Fibroblast of the conjunctiva (primary cell): Measurements from ENCODE around the gene KCNAB3.
"Not testable (repeated sequence)": the region's sequence is repeated elsewhere in the genome, so short reads cannot be mapped to it uniquely, and the experiment has no call there.

Source experiments
- DNase-seq: peaks from one replicate; pipeline ENCODE4 v3.0.0-alpha.2; 2010; ENCODE audit warnings: low read depth

Gene KCNAB3

DNA sequence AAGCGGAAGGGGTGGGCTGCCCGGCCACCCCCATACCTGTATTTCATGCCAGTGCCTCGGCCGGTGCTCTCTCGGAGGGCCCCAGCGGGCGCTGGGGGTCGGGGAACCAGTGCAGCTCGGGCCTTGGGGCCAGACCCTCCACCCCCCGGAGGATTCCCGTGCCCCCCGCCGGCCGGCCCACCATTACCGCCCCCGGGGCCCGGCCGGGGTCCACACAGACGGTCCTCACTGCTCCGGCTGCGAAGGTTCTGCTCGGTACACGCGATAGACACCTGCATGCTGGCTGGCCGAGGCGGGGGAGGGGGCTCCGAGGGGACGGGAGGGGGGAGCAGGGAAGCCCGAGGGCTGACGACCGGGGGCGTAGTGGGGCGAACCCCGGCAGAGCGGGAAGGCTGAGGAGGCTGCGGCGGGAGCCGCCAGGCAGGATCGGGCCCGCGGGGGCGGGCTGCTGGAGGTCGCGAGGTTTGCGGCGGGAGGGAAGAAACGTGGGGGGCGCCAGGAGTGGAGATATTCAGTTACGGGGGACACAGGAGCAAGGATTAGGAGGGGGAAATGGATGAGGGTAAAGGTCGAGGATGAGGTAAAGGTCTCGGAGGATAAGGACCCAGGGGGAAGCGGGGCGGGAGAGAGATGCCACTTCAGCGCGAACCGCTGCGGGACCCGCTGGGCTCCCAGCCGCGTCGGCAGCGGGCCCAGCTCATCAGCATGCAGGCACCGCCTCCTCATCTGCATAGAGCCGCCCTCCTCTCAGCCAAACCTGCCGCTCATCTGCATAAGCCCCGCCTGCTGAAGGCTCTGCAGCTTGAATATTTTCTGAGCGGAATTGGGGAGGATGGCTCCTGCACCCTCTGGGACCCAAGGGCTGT lies at the start of gene KCNAB3:
Gene KCNAB3 (minus strand): TSS at position 699 of the 866 bp plus-strand sequence. CDS start 421 bp downstream, at position 278.
- no peak for DNase-seq

DNA sequence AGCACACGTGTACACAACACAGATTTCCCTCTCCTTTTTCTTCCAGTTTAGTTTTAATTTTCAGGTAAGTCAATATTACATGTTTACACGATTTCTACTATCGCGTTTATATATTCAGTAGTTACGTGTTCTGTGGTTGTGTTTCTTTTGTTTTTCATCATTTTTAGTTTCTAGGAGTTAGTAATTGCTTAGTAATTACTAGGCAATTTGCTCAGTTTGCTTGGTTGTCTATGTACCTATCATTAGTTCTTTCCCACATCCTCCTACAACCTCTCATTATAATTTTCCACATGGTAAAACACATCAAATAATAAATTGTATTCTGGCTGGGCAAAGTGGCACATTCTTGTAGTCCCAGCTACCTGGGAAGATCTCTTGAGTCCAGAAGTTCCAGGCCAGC lies 48.1 kb upstream of the KCNAB3 start:
- DNase-seq = no peak

DNA sequence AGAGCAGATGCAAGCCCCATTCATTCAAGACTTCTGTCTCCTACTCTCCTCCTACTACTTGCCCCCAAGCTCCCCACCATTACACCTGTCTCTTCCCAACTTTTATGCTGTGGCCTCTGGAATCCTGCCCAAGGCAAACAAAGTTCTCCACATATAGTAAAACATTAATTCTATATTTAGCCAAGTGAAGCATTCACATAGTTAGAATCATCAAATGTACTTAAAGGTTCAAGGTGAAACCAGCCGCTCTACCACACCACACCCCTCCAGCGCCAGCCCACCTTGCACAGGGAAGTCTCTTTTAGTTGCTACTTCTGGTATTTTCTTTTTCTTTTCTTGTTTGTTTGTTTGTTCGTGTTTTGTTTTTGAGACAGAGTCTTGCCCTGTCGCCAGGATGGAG lies 47.4 kb upstream of the KCNAB3 start:
- no peak for DNase-seq

DNA sequence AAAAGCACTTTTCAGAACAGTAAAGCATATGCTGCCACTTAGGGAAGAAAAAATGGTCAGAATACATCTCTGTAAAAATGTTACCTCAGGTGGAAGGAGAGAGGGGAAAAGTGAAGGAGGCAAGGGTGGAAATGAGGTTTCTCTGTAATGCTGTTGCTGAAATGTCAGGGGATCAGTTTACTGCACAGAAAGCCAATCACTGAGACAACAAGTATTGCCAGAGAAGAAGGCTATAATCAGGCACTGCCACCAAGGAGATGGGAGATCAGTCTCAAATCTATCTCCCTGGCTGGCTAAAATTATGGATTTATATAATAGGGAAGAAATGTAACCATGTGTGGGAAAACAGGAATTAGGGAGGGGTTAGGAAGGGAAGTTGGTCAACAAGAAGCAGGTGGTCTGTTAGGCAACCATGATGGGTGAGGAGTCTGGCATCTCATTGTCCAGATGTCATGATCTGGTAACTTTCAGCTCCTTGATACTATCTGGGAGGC lies 45.0 kb upstream of the KCNAB3 start:
- no peak for DNase-seq

DNA sequence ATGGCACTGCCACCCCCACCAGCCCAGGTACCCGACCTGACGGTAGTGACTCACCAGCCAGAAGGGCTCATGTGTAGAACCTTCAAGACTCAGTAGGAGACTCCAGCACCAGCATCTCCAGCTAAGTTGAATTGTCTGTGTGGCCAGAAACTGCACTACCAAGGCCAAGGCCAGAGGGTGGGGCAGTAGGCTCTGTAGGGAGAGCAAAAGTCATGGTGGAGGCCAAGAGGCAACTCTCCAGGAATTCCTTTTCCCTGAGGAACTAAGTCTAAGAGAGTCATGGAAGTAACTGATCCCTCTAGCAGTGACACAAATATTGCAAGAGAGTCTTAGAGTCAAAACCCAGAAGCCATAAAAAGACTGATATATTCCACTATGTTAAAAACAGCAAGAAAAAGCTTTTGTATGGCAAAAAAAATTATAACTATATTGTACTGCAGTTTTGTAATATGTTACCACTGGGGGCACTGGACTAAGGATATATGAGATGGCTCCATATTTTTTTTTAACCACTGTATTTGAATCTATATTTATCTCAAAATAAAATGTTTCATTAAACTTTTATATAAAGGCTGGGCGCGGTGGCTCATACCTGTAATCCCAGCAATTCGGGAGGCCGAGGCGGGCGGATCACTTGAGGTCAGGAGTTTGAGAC lies 42.6 kb upstream of the KCNAB3 start:
- no peak for DNase-seq

DNA sequence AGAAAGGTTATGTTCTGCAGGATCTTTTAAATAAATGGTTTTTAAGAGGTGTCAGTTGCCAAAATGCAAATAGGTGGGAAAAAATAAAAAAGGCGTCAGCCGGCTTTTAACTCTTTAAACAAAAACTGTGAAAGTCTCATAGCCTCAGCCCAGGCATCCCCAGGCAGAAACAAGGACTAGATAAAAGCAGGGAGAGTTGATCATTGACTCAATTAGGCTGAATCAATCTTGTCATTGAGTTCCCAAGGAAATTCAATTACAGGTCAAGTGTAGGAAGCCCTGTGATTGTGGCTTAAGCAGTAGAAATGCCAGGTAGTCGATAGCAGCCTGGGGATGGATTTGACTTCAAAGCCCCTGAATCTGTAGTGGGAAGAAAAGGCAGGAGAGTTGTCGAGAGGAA lies 42.0 kb upstream of the KCNAB3 start:
- DNase-seq = no peak

DNA sequence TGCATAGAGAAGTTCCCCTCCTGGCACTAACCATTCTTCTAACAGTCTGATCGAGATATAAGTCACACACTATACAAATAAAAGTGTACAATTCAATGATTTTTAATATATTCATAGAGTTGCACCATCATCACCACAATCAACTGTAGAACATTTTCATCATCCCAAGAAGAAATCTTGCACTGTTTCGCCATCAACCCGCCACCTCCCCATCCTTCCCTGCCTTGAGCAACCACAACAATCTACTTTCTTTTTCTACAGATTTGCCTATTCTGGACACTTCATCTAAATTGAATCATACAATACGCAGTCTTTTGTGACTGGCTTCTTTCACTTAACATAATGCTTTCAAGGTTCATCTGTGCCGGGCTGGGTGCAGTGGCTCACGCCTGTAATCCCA lies 39.8 kb upstream of the KCNAB3 start:
- DNase-seq = no peak

DNA sequence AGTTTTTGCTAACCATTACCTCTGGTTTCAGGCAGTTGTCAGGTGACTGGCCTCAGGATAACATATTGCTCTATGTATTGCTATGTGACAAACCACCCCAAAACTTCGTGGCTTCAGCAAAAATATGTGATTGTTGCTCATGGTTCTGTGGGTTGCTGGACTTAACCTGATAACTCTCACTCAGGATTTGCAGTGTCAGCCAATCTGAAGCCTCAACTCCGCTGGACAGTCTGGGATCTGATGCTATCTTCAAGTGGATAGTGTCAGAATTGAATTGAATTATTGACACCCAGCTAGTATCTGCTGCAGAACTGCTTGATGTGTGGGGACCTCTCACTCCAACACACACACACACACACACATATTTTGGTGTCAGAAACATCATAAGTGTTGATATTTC lies 38.1 kb upstream of the KCNAB3 start:
- DNase-seq = no peak

DNA sequence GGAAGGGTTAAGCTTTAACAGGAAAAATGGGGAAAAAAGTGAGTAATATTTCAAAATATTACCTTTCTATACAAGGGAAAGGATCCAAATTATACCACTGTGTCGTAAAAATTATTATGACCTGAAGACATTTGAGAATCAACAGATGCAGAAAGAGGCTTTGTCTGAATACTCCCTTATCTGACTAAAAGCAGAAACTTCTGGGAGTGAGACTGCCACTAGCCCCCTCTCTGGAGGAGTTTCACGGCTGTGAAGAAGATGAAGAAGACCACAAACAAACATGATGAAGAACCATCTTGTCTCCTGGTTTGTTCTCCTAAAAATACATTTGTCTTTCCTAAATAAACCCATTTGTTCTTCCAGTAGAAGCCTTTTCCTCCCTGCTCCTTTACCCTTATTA lies 31.8 kb upstream of the KCNAB3 start:
- DNase-seq = no peak

DNA sequence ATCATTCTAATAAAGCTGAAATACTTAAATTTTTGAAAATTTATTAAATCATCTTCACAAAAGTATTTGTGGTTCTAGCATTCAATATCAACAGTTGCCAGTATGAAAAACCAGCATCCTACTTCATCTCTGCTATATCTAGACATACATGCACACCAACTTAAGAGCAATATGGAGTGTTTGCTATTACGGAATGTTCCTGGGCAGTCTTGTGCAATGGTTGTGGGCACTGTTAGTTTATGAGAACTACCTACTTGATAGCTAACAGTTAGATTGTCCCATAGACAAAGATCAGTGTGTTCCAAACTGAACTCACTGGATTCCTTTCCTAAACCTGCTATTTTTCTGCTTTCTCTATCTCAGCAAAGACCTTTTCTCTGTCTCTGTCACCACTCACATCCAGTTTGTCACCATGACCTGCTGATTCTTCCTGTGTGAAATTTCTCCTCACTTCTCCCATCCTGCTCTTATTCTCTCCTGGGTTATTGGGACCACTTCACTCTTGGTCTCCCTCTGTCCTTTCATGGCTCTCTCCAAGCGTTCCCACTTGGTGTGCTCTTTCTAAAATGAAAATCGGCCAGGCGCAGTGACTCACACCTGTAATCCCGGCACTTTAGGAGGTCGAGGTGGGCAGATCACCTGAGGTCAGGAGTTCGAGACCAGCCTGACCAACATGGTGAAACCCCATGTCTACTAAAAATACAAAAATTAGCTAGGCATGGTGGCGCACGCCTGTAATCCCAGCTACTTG lies 30.0 kb upstream of the KCNAB3 start:
- no peak for DNase-seq

DNA sequence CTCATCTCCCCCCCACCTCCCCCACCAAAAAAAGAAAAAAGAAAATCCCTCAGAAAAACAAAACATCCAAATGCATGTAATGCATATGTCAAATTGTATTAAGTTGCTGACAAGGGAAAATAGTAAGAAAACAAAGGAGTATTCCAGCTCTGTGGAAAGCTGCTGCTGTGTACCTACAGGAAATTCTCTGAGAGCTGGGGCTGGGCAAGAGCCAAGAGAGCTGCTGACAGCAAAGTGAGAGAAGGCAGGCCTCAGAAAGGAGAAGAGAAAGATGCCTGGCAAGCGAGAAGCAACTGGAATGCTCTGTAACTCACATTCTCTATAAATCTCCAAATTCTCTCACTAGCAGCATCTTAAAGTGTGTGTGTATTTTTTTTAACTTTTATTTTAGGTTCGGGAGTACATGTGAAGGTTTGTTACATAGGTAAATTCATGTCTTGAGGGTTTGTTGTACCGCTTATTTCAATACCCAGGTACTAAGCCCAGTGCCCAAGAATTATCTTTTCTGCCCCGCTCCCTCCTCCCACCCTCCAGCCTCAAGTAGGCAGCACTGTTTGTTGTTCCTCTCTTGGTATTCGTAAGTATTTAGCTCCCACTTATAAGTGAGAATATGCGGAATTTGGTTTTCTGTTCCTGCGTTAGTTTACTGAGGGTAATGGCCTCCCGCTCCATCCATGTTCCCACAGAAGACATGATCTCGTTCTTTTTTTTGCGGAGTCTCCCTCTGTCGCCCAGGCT lies 26.7 kb upstream of the KCNAB3 start:
- DNase-seq = no peak

DNA sequence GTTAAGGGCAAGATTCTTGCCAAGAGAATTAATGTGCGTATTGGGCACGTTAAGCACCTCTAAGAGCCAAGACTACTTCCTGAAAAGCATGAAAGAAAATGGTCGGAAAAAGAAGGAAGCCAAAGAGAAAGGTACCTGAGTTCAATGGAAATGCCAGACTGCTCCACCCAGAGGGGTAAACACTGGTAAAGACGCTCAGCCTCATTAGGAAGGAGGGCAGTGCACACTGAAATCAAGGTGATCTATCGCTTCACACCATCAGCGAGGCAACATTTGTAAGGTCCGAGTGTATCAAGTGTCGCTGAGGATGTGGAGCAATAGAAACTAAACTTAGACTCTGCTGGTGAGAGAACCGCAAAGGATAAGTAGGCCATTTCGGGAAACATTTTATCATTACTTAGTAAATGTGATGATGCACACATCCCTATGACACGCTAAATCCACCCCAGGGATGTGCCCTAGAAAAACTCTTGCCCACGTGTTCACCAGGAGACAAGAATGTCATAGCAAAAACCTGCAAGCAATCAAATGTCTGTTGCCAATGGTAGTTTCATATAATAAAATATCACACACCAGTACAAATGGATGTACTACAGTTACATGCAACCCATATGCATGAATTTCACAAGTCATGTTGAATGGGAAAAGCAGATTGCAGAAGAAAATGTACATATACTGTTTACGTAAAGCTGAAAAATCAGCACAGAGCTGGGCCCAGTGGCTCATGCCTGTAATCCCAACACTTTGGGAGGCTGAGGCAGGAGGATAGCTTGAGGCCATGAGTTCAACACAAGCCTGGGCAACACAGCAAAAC lies 26.0 kb upstream of the KCNAB3 start:
- DNase-seq = no peak

DNA sequence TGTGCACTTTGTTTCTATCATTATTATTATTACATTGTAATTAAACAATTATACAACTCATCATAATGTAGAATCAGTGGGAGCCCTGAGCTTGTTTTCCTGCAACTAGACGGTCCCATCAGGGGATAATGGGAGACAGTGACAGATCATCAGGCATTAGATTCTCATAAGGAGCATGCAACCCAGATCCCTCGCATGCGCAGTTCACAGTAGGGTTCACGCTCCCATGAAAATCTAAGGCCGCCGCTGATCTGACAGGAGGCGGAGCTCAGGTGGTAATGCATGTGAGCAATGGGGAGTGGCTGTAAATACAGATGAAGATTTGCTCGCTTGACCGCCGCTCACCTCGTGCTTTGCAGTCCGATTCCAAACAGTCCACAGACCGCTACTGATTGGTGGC lies 23.6 kb upstream of the KCNAB3 start:
- DNase-seq = not testable (repeated sequence)

DNA sequence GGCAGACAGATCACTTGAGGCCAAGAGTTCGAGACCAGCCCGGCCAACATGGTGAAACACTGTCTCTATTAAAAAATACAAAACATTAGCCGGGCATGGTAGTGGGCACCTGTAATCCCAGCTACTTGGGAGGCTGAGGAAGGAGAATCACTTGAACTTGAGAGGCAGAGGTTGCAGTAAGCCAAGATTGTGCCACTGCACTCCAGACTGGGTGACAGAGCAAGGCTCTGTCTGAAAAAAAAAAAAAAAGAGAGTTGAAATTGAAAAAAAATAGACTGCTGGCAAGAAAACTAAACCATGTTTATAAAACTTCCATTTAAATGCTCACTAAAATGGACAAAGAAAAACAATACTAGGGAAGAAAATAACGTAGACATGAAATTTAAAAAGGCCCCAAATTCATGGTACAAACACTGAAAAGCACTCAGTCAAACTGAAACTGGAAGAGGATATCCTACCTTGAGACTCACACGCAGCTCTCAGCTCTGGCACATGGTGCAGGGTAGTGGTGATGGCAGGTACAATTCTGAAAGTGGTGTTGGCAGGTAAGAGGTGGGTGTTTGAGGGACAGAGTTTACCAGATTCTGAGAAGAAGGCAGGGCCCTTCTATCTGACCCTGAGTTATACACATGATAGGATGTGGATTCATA lies 21.6 kb upstream of the KCNAB3 start:
- DNase-seq = no peak

DNA sequence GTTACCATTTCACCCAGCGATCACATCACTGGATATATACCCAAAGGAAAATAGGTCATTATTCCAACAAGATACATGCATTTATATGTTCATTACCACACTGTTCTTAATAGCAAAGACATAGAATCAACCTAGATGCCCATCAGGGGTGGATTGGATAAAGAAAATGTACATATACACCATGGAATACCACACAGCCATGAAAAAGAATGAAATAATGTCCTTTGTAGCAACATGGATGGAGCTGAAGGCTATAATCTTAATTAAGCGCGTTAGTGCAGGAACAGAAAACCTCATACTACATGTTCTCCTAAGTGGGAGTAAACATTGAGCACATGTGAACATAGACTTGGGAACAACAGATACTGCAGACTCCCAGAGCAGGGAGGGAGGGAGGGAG lies 20.9 kb upstream of the KCNAB3 start:
- DNase-seq = no peak

DNA sequence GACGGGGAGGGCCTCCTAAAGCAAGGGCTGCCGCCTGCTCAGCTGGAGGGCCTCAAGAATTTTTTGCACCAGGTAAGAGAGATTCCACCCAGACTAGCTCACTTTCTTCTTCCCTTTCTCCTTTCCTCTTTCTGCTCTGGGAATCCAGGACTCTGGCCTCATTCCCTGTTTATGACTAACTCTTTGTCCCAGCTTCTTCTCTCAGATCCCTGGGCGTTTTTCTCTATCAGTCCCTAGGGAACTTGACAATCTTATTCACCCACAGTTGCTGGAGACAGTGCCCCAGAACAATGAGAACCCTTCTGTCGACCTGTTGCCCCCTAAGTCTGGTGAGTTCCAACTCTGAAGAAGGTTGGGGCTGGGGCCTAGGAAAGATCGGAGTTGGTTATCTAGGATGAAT lies 18.0 kb upstream of the KCNAB3 start:
- DNase-seq = no peak

DNA sequence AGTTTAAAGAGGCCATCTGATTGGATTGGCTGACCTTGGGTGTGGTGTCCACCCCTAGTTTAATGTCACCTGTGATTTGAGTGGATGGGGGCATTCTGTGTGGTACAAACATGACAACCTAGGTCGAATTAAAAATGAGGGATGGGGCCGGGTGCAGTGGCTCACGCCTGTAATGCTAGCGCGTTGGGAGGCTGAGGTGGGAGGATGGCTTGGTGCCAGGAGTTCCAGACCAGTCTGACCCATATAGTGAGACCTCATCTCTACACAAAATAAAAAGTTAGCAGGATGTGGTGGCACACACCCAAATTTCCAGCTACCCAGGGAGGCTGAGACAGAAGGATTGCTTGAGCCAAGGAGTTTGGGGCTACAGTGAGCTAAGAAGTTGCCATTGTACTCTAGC lies 16.8 kb upstream of the KCNAB3 start:
- DNase-seq = no peak

DNA sequence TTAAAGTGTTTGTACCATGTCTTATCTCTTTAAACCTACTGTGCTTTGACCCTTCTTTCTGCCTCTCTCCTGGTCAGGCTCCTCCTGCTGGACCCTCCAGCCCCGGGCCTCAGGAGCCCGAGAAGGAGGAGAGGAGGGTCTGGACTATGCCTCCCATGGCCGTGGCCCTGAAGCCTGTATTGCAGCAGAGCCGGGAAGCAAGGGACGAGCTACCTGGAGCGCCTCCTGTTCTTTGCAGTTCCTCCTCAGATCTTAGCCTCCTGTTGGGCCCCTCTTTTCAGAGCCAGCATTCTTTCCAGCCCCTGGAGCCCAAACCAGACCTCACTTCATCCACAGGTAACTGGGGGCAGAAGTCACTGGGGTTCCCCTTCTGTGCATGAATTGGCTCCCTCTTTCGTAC lies 16.0 kb upstream of the KCNAB3 start:
- no peak for DNase-seq

DNA sequence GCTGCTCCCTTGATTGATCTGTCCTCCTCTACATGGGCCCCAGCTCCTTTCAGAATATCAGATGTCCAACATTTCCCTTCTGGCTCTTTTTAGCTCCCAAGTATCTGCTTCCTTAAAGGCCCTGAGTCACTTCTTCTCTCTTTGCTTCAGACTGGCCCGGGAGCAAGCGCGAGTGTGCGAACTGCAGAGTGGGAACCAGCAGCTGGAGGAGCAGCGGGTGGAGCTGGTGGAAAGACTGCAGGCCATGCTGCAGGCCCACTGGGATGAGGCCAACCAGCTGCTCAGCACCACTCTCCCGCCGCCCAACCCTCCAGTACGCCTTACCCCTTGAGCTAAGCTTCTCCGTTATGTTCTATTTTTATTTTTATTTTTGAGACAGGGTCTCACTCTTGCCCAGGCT lies 14.7 kb upstream of the KCNAB3 start:
- no peak for DNase-seq

DNA sequence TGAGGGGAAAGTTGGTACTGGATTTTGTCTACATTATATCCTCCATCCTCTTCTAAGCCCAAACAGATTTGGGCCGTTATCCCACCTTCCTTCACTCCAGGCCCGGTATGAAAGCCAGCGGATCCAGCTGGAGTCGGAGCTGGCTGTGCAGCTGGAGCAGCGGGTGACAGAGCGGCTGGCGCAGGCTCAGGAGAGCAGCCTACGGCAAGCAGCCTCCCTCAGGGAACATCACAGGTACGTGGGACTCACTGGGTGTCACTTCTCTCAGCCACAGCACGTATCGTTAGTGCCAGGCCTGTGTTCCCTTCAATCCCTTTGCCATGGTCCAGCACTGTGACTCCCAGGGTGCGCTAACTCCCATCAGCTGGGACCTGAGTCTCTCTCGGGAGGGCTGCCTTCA lies 13.6 kb upstream of the KCNAB3 start:
- no peak for DNase-seq

DNA sequence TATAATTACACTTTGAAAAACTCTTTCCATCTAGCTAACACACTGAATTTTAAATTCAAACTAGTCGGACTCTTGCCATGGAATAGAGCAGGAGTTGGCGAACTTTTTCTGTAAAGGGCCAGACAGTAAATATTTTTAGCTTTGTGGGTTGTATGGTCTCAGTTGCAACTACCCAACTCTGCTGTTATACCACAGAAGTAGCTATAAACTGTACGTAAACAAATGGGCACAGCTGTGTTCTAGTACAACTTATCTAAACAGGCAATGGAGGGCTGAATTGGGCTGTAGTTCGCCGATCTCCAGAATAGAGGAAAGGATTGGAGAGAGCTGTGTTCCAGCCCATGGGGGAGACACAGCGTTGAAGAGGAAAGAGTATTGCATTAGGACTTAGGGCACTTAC lies 11.1 kb upstream of the KCNAB3 start:
- no peak for DNase-seq
